Activated CD8-positive, alpha-beta memory T cell treated with anti-CD3 and anti-CD28 coated beads, Interleukin-2, amount 50 U/mL, for 24 hours (primary cell): ENCODE results near the gene FBXL2.
"Not testable (repeated sequence)": the region's sequence is repeated elsewhere in the genome, so short reads cannot be mapped to it uniquely, and the experiment has no call there.

ENCODE experiments used
- DNase-seq: peaks from one replicate; pipeline ENCODE4 v3.0.0-alpha.2; 2020; ENCODE audit errors: extremely low read depth

Gene FBXL2

GRCh38 chr3:33428734-33429133 lies 151.5 kb downstream of the FBXL2 start:
- DNase-seq = no peak

- not testable (repeated sequence) for DNase-seq
Observed at GRCh38 chr3:33429306-33429705, 152.1 kb downstream of the FBXL2 start.

GRCh38 chr3:33430061-33430460 lies 152.8 kb downstream of the FBXL2 start:
- DNase-seq = no peak

- DNase-seq = no peak
Observed at GRCh38 chr3:33430571-33430970, 153.3 kb downstream of the FBXL2 start.

- DNase-seq = no peak
Observed at GRCh38 chr3:33433843-33434242, 156.6 kb downstream of the FBXL2 start.
